ENCODE results near the gene UBP1.
A peak's percentile ranks its signal among the peaks of the same experiment; 100 is the strongest.
"Not testable (repeated sequence)": the region's sequence is repeated elsewhere in the genome, so short reads cannot be mapped to it uniquely, and the experiment has no call there.

Gene UBP1

DNA sequence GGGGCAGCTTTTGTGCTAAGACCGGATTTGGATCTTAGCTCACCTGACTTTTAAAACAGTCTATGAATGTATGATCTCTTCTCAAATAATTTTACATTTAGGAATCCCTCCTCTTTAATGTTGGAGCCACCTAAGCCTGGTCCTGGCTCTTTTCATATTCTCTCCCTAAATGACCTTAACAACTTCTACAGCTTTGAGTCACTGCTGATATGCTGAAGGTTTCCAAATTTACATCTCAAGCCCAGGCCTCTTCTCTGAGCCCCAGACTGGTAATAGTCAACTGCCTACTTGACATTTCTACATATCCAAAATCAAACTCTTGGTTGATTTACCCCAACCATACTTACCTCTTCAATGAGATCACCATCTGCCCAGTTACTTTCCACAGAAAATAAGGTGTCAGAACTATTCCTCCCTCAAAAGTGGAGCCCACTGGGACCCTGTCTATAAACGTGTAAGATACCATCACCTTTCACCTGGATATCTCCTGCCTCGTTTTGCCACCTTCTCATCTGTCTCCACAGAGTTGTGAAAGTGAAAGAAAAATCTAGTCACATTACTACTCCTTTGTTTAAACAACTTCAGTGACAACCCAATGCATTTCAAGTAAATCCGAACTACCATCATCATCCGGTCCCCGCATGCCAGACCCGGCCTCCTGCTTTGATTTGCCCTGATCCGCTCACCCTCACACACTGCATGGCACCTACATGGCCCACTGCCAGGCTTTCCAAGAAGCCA is 48.8 kb downstream of the UBP1 start:
- no peak for DNase-seq (ENCODE audit: low spot score)

DNA sequence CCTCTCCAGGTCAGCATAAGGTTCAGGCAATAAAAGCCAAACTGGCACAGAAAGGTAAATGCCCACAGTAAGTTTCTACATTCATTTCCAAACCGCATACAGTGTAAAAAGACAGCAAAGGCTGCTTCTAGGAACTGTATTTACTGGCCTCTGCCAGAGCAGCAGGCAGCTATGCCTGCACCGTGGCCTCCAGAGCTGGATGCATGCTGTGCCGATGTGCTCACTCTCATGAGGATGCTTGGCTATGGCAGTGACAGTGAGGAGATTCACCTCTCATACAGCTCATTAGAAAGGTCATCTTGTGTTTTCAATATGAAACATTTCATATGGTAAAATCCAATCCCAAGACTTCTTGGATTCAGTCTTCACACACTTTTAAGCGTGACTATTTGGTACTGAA is 50.3 kb downstream of the UBP1 start:
- DNase-seq (ENCODE audit: low spot score): no peak

GRCh38 chr3:33388374-33389100 is 51.7 kb downstream of the UBP1 start:
- no peak for DNase-seq (ENCODE audit: low spot score)

GRCh38 chr3:33386631-33387030 is 53.6 kb downstream of the UBP1 start:
- DNase-seq (ENCODE audit: low spot score): no peak

DNA sequence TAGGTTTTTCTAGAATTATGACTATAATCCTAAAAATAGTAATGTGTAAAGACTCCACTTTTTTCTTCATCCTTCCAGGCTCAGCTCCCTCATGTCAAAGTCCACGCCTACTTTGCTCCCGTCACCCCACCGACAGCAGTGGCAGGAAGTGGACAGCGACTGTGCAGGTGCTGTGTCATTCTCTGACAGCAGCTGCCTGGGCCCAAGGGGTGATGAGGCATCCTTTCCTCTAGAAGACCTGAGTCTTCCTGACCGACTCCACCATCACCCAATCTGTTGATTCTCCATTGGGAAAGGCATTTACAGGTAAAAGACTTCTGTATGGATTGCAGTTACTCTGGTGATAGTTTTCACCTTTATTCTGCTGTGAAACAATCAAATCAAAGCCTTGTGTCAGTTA is 54.8 kb downstream of the UBP1 start:
- no peak for DNase-seq (ENCODE audit: low spot score)

GRCh38 chr3:33383951-33384350 is 56.3 kb downstream of the UBP1 start:
- DNase-seq (ENCODE audit: low spot score): no peak

- DNase-seq (ENCODE audit: low spot score): no peak
Observed at GRCh38 chr3:33380653-33381052, 59.6 kb downstream of the UBP1 start.

GRCh38 chr3:33377931-33378330 is 62.3 kb downstream of the UBP1 start:
- no peak for DNase-seq (ENCODE audit: low spot score)

- no peak for DNase-seq (ENCODE audit: low spot score)
Observed at GRCh38 chr3:33377489-33377888, 62.7 kb downstream of the UBP1 start.

GRCh38 chr3:33373082-33373437 is 67.1 kb downstream of the UBP1 start:
- DNase-seq (ENCODE audit: low spot score): no peak

- peak; percentile 57 for DNase-seq (ENCODE audit: low spot score)
Observed at GRCh38 chr3:33372218-33373081, 67.8 kb downstream of the UBP1 start.

DNA sequence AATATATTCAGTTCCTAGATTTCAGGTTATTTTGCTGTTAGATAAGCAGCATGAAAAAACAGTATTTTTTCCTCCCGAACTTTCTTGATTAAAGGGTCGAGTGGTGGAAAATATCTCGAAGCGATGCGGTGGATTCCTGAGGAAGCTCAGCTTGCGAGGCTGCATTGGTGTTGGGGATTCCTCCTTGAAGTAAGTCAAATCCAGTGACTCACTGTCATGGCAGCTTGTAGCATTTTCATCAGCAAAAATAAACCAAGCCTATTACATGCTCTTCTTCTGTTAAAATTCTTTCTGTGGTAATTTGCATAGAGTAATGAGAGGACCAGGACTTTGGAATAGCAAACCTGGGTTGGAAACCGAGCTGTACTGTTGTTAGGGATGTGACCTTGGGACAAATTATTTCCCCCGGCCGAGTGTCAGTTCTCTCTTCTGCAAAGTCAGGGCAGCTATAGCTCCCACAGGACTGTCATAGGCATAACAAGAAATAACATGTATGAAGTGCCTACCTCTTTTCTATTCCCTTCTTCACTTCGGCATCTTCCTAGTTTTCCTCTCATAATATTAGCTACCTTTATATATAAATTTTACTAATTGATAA is 75.6 kb downstream of the UBP1 start:
- no peak for DNase-seq (ENCODE audit: low spot score)

DNA sequence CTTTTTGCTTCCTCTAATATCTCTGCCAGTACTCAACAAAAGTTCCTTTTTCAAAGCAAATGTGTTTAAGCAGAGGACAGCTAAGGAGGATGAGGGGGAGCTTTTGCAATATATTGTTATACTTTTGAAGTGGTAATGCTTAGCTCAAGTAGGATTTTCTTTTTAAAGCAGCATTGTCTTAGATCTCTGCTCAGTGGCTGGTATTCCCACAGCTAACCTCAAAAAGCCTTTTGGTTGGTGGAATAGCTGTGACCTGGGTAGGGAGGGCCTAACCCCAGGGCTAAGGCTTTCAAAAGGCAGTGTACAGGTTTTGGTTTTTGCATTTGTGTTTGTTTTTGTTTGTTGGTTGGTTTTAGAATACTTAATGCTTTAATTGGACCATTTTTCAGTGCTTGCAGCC is 76.1 kb downstream of the UBP1 start:
- no peak for DNase-seq (ENCODE audit: low spot score)

DNA sequence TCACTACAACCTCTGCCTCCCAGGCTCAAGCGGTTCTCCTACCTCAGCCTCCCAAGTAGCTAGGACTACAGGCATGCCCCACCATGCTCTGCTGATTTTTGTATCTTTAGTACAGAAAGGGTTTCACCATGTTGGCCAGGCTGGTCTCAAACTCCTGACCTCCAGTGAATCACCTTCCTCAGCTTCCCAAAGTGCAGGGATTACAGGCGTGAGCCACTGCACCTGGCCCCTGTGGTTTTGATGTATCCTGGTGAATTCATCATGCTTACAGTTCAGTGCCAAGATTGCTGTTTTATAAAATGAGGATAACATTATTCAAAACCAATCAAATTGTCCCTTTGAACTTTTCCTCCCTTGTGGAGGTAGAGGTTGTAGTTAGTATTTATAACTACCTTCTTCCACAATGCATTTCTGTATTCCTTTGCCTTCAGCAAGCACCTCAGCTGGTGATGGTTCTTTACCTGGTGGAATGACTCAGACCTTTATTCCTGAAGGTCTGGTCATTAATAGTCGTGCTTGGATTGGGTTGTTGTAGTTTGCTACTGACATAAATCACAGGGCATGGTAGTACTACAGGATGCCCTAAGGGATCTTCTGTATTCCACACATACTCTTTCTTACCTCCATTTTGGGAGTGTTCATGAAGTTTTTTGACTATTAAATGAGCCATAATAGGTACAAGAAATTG is 76.9 kb downstream of the UBP1 start:
- no peak for DNase-seq (ENCODE audit: low spot score)

DNA sequence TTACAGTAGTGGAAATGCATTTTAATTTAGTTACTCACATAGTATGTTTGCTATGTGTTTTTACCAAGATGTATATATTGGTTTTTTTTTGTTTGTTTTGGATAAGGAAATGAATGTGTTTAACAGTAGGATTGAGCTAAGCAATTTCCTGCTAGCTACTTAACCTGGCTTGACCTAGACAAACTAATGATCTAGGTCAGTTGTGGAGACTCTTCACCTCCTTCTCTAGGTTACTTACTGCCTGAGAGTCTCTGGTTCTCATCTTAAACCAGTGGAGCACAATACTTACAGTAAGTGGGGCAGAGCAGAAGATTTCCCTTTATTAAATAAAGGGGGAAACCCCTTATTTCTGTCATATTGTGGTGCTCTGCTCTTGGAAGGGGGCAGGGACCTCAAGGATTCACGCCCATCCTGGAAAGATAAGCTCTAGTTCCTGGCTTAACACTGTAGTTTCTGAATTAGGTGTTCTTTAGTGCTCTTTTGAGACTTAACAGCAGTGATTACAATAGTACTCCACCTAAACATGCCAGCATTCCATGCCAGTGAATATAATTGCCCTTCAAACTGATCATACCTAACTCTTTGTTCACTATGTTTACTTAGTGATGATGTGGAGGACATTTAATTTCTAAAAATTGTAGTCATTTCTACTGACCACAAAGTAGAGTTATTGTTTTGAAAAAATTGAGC is 79.9 kb downstream of the UBP1 start:
- no peak for DNase-seq (ENCODE audit: low spot score)

- no peak for DNase-seq (ENCODE audit: low spot score)
Observed at GRCh38 chr3:33358172-33358781, 81.9 kb downstream of the UBP1 start.

DNA sequence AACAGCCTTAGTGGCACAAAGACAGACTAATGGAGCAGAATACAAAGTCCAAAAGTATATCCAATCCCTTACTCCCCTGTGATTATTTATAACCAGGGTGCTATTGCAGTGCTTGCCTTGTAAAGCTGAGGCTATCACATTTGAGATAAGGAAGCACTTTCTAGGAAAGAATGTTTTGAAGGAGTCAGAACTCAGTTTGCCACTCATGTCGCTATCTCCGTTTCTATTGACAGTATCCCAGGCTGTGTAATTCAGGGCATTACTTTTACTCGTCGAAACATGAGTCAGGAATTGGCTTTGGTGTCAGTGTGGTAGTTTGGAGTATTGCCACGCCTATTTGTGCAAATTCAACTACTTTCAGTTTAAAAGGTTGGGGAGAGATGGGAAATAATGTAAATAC is 84.6 kb downstream of the UBP1 start:
- no peak for DNase-seq (ENCODE audit: low spot score)

DNA sequence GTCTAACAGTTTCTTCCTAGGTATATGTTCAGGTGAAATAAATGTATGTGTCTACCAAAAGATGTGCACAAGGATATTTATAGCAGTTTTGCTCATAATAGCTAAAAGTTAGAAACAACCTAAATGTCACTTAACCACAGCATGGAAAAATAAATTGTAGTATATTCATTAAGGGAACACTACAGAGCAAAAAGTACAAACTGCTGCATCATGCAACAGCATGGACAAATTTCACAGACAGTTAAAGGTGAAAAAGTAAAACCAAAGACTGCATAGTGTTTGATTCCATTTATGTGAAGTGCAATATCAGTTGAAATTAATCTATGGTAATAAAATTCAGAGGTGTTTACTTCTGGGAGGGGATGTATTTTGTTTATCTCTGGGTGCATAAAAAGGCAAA is 100.4 kb downstream of the UBP1 start:
- no peak for DNase-seq (ENCODE audit: low spot score)

GRCh38 chr3:33338936-33339465 is 101.2 kb downstream of the UBP1 start:
- not testable (repeated sequence) for DNase-seq (ENCODE audit: low spot score)

Measured in CD4-positive, alpha-beta T cell treated with Interleukin-15 for 4 hours (primary cell).